PC-3 (cell line): Measurements from ENCODE around the gene DLG1.

ENCODE experiments used
- EZH2 ChIP-seq: fragments of 300-600 bp; sonication (generic); IDR thresholded peaks from one replicate; pipeline ENCODE4 v1.6.1; 2017; ENCODE audit warnings: antibody characterized with exemption, mild to moderate bottlenecking, low read length; ENCODE audit not compliant: unreplicated experiment
- TF ChIP-seq, protein P1 (sequence below): fragments of 300-600 bp; sonication (generic); conservative IDR thresholded peaks from 2 replicates; pipeline ENCODE4 v1.5.1; 2017; ENCODE audit warnings: antibody characterized with exemption, low read depth, mild to moderate bottlenecking, low read length

DNA sequence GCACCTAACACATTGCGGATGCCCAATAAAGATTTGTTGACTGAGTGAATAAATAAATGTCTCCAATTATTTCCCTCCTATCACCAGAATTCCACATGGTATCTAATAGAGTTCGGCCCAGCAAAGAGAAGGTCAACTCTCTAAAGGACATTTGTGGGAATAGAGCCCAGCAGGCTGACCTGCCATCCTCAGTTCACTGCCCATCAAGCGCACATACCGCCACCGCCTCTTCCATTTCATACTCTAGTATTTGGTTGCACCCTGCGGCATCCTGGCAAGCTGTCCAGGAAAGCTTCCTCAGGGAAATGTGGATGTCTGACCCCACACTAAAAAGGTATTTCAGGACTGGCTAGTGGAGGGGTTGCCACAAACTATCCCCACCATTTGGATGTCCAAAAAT lies 29.8 kb upstream of the DLG1 start:
- TF ChIP-seq, protein P1, sequence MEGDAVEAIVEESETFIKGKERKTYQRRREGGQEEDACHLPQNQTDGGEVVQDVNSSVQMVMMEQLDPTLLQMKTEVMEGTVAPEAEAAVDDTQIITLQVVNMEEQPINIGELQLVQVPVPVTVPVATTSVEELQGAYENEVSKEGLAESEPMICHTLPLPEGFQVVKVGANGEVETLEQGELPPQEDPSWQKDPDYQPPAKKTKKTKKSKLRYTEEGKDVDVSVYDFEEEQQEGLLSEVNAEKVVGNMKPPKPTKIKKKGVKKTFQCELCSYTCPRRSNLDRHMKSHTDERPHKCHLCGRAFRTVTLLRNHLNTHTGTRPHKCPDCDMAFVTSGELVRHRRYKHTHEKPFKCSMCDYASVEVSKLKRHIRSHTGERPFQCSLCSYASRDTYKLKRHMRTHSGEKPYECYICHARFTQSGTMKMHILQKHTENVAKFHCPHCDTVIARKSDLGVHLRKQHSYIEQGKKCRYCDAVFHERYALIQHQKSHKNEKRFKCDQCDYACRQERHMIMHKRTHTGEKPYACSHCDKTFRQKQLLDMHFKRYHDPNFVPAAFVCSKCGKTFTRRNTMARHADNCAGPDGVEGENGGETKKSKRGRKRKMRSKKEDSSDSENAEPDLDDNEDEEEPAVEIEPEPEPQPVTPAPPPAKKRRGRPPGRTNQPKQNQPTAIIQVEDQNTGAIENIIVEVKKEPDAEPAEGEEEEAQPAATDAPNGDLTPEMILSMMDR: no peak
- no peak for TF ChIP-seq EZH2
